Frontal cortex (tissue), 4 donors: Measurements from ENCODE around the gene TSKS. TPM values are rescaled to one million over a fixed set of nuclear protein-coding genes. Genes with fewer than 3 reads are reported as not detected.

ENCODE experiments used
- DNase-seq, 2 donors: peaks; one replicate each; pipeline ENCODE4 v3.0.0; 2012; ENCODE audit warnings: low spot score in 2 of 2
- FAIRE-seq: peaks from 2 replicates; lab custom pipeline; 2012; peaks lifted over from hg19 to GRCh38; lab: Jason Lieb, UNC
- total RNA-seq: library from RNA; depleted of rRNA; stranded (reverse); fragments of >200 nt; gene quantifications from one replicate; pipeline ENCODE4 v1.2.3, GENCODE V29; 2014
- donor health status: control.
- donor health status: control.
- donor health status: control.

TSKS gene
- total RNA-seq, 1 donor from 2014 or later, result not detected

GRCh38 chr19:49798574-49798973 lies 35.5 kb upstream of the TSKS start:
- FAIRE-seq (no peak), DNase-seq (no peak)

DNA sequence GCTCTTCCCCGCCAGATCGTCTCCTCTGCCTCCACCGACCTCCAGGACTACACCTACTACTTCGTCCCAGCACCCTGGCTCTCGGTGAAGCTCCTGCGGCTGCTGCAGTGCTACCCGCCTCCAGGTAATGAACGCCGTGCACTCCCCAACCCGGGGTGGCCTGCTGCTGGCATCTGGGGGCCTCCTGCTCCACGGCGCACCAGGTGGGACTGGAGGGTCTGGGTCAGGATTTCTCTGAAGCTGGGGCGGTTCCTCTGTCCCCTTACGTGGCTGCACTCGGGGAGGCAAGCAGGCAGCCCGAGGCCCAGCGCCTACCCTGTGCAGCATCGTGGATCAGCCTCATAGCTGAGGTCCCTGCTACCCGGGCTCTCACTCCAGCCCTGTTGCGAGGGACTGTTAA lies 32.5 kb upstream of the TSKS start:
- DNase-seq (no peak), FAIRE-seq (no peak)

DNA sequence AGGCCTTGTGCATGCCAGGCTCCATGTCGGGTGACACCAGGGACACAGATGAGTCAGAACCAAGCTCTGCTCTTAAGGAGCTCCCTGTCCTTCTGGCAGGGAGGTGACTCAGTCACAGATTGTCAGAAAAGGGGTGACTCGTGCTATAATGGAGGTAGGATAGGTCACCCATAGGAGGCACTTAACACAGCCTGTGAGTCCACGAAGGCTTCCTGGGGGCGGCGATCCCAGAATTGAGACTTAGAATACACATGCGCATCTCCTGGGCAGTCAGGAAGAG lies 30.4 kb upstream of the TSKS start:
- DNase-seq, result no peak
- FAIRE-seq, result no peak

DNA sequence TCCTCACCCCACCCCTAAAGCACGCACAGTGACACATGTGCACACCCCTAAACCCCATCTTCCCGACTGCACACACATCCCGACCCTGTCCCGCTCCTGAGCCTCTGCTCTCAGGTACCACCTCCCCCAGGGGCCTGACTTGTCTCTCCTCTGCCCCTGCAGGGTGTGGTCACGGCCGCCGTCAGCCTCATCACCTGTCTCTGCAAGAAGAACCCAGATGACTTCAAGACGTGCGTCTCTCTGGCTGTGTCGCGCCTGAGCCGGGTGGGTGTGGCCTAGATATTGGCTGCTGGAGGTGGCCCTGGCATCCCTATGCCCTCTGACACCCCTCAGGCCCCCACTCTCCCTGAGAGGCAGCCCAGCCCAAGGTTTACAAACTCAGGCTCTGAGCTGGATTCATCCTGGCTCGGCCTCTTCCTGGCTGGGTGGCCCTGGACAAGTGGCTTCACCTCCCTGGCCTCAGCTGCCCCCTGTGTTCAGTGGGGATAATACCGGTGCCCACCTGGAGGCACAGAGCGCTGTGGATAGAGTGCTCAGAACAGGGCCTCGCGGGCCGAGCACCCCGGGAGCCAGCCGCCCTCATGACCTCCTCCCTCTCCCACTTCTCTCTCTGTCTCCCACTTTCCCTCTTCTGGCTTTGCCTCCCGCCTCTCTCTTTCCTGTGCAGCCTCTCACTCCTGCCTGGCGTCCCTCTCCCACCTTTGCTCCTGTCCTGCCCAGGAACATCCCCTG lies 29.9 kb upstream of the TSKS start:
- FAIRE-seq, result no peak

GRCh38 chr19:49791776-49792445 lies 28.8 kb upstream of the TSKS start:
- DNase-seq (no peak), FAIRE-seq (no peak)

More for the DNA sequence above, 29.9 kb upstream of the TSKS start:
- DNase-seq, result no peak

DNA sequence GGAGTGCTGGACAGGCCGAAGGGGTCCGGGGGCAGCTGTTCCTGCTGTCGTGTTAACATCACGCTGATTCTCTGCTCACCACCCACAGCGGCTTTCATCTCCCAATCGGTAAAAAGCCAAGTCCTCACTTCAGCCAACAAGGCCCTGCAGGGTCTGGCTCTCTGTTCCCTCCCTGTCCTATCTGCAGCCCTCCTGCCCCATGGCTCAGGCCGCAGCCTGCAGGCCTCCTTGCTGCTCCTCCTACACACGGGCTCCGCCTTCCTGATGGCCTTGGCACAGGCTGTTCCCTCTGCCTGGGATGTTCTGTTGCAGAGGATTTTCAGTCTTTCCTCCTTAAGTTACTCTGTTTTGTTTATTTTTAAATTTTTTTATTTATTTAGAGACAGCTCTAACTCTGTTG lies 27.8 kb upstream of the TSKS start:
- FAIRE-seq (no peak), DNase-seq (peak in 1 of 2 donors; percentile 45)

DNA sequence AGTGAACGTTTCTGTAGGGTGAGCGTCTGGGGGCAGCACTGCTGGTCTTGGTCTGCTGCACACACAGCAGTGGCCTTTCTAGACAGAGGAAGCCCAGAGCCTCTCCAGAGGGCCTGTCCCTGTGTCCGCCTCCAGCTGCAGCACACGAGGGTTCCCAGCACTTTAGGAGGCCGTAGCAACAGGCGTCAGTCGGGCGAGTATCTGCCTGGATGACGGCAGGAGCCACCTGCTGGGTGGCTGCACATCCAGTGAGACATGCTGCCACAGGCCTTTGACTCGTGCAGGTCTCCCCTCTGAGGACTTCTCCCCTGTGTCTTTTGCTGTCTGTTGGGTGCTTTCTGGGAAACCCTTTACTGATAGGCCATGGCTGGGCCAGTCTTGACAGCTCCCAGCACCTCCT lies 25.8 kb upstream of the TSKS start:
- DNase-seq, result no peak
- no peak for FAIRE-seq

DNA sequence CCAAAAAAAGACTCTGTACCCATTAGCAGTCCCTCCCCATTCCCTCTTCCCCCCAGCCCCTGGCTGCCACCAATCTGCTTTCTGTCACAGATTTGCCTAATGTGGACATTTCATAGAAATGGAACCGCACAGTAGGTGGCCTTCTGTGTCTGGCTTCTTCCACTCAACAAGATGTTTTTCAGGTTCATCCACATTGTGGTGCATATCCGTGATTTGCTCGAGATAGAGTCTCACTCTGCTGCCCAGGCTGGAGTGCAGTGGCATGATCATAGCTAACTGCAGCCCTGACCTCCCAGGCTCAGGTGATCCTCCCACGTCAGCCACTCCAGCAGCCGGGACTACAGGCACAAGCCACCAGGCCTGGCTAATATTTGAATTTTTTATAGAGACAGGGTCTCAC lies 24.6 kb upstream of the TSKS start:
- DNase-seq (no peak), FAIRE-seq (no peak)

DNA sequence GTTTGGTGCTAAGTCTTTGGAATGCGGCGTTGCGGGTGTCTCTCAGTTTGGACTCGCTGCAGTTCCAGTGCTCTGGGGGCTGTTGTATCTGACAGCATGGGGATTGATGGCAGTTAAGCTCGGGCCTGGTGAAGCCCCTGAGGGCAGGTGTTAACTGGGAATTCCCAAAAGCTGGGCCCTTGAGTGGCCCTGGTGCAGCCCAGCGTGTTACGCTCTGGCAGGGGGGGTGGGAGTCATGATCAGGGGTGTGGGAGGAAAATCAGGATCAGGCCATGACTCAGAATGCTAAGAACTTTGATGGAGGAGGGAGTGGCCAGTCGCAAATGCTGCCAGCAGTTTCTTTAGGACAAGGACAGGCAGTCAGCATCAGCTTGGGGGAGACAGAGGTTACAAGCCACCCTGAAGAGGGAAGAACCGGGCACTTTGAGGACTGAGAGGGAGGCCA lies 23.3 kb upstream of the TSKS start:
- FAIRE-seq, result no peak
- no peak for DNase-seq

DNA sequence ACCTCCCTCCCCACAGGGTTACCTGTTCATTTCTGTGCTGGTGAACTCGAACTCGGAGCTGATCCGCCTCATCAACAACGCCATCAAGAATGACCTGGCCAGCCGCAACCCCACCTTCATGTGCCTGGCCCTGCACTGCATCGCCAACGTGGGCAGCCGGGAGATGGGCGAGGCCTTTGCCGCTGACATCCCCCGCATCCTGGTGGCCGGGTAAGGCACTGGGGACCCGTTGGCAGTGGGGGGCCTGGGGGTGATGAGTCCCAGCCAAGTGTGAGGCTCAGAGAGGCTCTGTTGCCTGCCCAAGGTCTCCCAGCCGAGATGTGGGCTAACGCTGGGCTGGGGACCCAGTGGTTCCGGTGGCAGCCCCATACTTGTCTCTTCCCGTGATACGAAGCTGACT lies 19.4 kb upstream of the TSKS start:
- DNase-seq (no peak), FAIRE-seq (no peak)

DNA sequence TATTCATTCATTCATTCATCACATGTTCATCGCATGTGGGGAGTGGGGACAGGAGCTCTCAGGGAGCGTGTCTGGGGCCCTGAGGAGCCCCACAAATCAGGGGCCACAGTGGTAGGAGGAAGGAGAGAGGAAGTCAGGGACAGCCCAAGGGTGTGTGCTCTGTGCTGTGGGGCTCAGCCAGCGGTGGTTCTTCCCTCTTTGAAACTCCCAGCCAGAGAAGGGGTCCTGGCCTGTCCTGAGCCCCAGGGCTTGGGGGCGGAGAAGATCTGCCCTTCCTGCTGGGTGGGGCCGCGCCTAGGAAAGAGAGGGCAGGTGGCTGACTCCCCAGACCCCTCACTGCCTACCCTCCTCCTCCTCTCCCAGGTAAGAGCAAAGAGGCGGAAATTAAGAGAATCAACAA lies 18.3 kb upstream of the TSKS start:
- FAIRE-seq (no peak), DNase-seq (no peak)

- FAIRE-seq, result no peak
Observed at GRCh38 chr19:49780861-49781260, 17.8 kb upstream of the TSKS start.

GRCh38 chr19:49779731-49780555 lies 16.8 kb upstream of the TSKS start:
- DNase-seq (no peak), FAIRE-seq (no peak)

More at GRCh38 chr19:49780861-49781260, 17.8 kb upstream of the TSKS start:
- DNase-seq, result no peak

DNA sequence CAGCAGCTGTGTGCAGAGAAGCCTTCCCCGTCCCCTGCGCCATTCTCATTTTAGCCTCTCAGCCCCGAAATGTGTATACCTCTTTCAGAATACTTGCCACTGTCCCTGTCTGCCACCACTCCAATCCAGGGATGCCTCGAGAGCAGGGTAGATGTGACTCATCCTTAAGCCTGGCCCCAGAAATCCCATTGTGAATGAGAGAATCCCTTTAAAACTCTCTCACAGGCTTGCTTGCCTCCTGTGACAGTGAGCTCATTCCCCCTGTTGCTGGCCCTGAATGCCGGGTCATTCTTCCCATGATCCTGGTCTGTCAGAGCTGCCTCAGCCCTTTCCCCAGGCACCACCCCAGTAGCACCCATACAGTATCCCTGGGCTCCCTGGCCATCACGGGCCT lies 13.3 kb upstream of the TSKS start:
- FAIRE-seq, result no peak
- no peak for DNase-seq

DNA sequence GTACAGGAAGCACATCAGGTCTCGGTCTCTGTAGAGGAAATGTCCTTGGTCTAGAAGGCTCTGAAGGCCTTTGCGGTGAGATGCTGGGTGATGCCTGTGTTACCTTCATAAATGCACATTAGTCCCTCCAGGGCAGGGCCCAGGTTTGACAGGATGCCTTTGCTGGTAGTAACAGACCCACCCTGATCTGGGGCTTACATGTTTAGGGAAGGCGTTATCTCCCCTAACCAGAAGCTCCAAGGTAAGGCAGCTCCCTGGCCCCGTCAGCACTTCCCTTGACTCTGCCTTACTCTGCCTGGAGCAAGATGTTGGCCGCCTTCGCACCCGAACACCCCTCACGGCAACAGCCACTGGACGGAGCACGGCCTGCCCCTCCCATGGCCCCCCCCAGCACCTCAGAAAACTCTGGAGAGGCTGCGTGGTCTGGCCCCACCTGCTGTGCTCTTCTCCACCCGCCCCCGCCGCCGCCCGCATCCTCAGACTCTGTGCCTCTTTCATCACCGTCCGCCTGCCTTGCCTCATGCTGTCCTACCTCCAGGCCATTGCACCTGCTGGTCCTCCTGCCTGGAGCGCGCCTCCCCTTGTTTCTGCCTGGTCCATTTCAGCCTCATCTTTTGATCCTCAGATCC lies 12.8 kb upstream of the TSKS start:
- FAIRE-seq, result no peak

GRCh38 chr19:49774969-49775368 lies 11.9 kb upstream of the TSKS start:
- DNase-seq (no peak), FAIRE-seq (no peak)

More for the DNA sequence above, 12.8 kb upstream of the TSKS start:
- DNase-seq, result no peak

GRCh38 chr19:49773663-49774350 lies 10.7 kb upstream of the TSKS start:
- DNase-seq, result no peak
- no peak for FAIRE-seq

DNA sequence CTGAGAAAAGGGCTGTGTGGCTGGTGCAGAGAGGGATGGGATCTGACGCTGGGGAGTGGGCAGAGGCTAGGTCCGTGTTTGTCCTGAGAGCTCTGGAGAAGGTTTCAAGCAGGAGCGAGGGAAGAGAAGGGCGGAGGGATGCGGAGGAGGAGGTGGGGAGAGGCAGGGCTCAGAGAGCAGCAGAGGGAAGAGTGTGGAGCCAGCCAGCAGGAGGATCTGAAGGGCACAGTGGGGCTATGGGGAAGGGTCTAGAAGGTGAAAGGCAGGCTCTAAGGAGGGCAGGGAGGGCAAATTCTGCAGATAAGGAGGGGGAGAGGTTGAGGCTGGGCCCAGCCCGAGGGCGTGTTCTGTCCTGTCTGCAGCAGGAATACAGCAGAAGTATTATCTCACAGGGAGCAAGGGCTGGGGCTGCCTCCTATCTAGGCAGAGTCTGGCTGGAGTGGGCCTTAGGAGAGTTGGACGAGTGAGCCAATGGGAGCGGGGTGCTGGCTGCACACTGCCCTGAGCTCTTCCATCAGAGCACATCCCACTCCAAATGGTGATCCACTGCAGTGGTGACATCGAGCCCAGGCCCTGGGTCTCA lies 9.8 kb upstream of the TSKS start:
- FAIRE-seq (no peak), DNase-seq (no peak)

GRCh38 chr19:49771674-49772139 lies 8.6 kb upstream of the TSKS start:
- DNase-seq, result no peak
- FAIRE-seq, result no peak
